DMS153 (cell line): ENCODE data around the gene PIAS2.
"Not testable (repeated sequence)": the region's sequence is repeated elsewhere in the genome, so short reads cannot be mapped to it uniquely, and the experiment has no call there.

Experiments
- DNase-seq: peaks from one replicate; lab custom pipeline; 2025; lab: John Stamatoyannopoulos, UW

Gene PIAS2

DNA sequence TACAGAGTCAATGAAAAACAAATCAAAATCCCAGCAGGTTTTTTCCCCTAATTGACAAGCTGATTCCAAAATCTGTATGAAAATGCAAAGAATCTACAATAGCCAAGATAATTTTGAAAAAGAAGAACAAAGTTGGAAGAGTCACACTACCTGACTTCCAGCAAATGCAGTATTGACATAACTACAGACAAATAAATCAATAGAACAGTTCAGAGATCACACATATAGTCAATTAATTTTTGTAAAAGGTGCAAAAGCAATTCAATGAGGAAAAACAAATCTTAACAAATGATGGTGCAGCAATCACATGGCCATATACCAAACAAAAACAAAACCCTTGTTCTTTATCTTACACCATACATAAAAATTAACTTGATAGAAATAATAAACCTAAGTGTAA is 85.9 kb downstream of the PIAS2 start:
- DNase-seq: no peak

DNA sequence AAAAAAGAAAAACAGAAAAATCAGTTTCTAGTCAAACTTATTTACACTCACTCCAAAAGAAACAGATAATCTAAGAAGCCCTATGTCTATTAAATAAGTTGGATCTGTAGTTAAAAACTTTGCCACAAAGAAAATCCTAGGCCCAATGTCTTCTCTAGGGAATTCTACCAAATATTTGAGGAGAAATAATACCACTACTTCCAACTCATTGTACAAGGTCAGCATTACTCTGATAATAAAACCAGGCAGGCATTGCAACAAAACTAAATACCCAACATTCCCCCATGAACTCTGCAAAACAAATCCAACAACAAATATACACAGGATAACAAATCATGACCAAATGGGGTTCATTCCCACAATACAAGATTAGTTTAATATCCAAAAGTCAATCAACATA is 86.7 kb downstream of the PIAS2 start:
- DNase-seq: no peak

DNA sequence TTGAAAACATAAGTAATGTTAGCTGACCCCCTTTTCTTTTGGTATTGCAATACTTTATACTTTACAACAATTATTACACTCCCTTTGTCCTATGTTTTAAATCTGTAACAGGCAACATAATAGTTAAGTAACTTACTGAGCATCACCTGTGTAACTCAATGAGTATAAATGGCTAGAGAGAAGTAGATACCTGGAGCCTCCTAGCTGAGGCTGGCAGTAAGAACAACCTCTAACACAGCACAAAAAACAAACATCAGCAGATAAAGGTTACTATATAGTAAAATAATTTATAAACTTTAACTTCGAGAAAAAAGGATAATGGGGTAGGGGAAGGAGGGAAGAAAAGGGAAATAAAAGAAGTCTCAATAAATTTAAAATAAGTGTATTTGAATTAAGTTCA is 87.4 kb downstream of the PIAS2 start:
- no peak for DNase-seq

DNA sequence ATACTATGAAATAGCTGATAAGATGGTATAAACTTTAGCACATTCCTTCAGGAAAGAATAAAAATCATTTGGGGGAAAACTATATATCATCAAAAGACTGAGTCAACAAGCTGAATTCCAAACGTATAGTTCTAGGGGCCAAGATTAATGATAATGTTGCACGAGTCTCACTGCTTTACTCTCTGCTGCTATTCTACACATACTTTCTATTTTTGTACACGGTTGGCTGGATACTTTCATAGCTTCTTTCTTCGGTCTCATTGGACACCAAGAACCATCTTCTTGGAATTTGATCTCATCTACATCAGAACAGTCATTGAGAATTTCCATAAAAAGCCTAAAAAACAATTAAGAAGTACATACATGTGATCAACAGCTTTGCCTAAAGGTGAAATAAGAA is 87.8 kb downstream of the PIAS2 start:
- no peak for DNase-seq

DNA sequence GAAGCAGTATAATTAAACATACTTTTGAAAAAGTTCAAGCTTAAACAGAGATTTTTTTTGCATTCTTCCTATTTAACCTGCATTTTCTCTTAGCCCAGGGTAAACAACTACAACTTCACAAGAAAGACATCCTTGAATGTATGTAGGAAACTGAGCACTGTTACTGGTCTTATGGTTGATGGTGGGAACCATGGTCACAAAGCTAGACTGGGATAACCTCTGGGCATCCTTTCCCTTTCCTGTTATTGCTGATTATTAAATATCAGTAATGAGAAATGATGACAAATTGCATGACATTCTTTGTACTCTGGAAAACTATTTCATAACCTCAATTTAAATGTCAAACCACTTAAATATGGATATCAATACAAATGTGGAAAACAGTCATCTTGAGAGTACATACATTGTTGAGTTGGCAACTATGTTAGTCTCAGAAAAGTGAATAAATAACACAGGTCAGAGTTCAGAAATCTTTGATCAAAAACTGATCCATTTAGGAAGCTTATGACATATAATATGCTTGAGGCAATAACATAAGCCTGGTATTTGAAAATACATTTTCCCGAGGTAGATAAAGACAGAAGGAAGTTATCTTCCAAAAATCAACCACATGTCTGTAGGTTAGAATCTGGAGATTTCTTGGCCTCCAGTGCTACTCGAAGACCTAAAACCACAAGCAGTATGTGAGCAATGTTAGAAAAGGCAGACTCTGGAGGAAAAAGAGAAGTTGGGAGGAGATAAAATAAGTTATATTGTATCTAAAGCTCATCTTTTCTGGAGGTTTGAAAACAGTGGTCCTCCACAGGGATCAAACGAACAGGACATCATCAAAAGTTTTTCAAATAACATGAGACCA is 95.2 kb downstream of the PIAS2 start:
- DNase-seq: no peak

DNA sequence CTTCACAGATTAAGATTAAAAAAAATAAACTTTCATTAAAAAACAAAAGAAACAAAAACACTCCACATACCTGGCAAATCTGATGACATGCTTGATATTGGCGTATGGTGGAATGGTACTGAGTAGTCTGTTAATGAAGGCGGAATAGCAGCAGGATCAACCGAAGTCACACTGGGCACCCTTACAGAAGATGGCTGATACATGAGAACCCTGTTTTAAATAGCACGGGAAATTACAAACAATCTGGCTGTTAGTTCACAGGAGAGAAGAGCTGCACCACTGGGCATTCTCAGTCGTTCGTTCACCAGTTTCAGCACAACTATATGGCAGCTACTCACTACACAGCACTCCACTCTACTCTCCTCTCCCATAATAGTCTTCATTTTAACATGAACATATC is 96.4 kb downstream of the PIAS2 start:
- DNase-seq: no peak

DNA sequence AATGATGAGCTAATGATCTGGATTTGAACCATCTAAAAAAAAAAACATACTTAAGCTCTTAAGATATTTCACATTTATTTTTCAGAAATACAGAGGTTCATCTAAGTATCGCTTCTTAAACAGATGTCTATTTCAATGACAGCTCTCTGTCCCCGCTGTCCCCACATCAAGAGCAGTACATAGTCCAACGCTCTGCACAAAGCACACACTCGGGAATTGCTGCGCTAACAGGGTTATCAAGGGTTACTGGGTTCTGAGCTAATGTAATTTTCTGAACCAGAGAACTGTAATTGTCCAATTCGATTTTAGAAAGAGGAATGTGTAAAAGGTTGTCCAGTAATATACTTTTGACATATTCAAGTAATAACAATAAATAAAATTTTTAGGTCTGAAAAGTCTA is 101.6 kb downstream of the PIAS2 start:
- DNase-seq: no peak

DNA sequence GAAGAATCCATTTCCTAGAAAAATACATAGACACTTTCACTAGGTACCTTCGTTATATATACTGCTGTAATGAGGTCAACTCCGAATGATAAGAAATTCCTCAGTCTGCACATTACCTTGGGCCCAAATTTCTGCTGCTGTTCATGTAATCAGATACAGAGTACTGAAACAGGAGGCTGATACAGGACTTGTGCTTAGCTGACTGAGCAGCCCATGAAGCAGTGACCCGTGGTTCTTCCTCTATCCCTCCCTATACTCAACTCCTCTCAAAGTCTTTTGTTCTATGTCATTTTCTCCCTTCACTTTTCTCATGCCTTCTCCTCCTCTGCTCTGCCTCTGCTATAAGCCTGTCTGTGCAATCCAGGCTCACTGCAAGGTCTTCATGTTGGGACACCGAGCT is 102.9 kb downstream of the PIAS2 start:
- no peak for DNase-seq

DNA sequence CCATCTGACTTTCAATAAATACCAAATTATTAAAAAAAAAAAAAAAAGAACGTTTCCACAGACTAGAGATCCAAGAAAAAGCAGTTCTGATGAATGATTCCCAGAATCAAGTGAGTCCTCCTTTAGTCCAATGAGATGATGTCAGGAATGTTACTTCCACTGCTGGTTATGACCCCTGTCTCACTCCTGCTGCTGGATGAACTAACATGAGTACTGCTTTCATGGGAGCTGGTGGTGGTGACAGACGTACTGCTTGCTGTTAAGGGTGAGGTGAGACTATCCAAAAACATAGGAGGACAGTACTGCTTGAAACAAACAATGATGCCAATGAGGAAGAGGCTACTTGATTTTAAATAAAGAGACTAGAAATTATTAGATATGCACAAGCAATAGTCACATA is 105.0 kb downstream of the PIAS2 start:
- DNase-seq: no peak

DNA sequence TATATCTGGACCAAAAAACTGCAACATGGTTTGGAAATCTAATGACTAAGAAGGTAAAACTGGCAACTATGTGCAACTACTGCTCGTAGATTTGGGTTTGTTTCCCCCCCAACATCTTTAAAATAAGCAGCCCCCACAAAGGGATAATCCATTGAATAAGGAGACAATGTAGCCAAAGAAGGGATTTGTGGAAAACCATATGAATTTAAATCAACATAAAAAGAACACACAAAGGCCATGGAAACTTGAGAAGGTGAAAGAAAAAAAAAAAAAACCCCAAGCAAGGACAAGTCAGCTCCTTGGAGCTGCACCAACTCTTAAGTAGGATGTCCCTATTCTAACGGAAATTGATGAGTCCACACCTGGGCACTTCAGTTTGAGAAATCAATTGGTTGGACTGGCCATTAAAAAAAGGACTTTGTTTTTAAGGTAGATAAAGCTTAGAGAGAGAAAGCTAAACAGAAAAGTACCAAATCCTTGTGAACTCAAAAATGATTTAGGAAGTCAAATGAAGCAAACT is 106.8 kb downstream of the PIAS2 start:
- DNase-seq: no peak

DNA sequence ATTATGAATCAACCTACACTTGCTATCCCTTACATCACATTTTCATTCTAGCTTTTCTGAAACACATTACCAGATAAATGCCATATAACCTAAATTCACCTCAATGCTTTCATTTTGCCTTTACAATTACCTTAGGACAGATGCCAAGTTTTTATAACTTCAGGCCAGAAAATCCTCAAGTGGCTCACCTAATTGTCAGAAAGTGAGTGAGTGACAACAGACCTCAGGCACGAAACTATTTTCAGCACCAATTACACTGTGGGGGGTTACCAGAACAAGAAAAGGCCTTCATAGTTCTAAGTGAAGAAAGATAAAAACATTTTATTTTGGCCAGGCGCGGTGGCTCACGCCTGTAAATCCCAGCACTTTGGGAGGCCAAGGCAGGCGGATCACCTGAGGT is 108.2 kb downstream of the PIAS2 start:
- DNase-seq: no peak

DNA sequence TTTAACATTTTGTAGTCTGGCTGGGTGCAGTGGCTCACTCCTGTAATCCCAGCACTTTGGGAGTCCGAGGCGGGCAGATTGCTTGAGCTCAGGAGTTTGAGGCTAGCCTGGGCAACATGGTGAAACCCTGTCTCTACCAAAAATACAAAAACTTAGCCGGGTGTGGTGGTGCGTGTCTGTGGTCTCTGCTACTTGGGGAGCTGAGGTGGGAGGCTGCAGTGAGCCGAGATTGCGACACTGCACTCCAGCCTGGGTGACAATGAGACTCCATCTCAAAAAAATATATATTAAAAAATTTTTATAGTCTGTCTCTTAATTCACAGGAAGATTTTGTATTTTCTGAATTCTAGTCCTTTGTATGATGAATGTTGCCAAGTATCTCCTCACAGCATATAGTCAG is 121.4 kb downstream of the PIAS2 start:
- DNase-seq: not testable (repeated sequence)

DNA sequence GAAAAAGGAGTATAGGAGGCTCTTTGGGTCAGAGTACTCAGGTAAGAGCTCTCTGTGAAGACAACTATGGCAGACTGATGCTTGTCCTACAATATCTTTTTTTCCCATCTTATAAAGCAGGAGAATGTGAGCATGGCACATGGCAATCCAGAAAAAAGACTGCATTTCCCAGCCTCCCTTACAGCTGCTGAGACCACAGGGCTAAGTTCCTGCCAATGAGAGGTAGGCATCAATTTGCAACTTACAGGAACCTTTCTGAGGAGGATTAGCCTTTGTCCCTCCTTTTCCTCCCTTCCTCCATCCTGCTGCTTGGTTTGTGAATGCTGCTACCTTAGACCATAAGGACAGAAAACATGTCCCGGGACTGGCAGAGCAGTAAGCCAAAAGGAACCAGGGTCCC is 122.7 kb downstream of the PIAS2 start:
- no peak for DNase-seq

DNA sequence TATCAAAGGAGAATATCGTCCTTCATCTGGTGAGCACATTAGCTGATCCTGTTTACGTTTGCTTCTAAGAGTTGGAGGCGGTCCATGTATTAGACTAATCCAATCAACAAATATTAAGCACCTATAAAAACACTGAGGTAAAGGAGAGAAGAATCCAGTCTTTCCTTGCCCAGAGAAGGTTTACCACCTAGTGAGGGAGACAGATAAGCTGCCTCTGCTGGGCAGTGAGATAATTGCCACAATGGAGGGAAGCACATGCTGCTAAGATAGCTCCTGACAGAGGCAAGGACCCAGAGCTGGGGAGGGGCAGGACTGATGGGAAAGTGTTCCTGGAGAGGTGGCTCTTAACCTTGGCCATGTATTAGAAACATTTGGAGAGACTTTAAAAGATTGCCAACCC is 123.7 kb downstream of the PIAS2 start:
- no peak for DNase-seq

DNA sequence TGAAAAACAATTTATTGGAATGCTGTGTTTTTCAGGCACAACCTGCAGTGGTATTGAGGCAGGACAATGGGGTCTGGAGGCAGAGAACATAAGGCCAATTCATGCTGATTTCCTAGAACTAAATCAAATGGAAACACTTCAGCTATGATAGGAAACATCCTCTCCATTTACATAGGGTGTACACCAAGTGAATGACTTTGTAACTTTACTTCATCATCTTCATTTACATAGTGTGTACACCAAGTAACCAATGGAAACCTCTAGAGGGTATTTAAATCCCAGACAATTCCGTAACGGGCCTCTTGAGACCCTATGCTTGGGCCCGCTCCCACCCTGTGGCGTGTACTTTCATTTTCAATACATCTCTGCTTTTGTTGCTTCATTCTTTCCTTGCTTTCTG is 128.2 kb downstream of the PIAS2 start:
- DNase-seq: no peak

DNA sequence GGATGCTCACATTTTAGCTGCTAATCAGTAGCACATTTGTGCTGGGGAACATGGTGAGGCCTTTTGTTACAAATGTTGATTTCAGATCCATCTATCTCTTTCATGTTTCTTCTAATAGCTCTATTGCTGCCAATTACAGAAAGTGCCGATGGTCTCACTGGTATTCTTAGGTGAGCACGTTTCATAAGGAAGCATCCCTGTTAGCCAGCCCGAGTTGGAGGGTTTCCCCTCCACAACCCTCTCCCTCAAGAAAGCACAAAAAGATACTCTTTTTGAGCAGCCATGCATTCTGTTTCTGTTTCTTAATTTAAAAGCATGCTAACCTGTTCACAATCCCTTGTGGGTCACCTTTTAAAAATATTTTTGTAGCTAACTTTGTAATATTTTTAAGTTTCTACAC is 129.6 kb downstream of the PIAS2 start:
- DNase-seq: no peak

DNA sequence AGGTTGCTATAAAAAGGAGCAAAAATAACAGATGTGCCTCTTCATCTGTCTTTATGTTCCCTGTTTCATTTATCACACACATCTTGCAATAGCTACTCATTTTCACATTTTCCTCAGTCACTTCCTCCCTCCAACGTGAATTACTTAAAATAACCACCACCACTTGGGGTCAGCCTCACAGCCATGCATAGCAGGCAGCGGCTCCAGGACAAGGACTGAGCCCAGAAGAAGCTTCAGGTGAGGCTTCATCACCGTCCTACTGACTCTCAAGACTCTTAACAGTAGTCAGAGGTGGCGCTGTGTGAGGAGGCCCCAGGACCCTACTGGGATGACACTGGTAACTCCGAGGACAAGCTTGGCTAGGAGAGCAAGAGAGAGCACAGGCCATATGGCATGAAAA is 144.9 kb downstream of the PIAS2 start:
- no peak for DNase-seq

DNA sequence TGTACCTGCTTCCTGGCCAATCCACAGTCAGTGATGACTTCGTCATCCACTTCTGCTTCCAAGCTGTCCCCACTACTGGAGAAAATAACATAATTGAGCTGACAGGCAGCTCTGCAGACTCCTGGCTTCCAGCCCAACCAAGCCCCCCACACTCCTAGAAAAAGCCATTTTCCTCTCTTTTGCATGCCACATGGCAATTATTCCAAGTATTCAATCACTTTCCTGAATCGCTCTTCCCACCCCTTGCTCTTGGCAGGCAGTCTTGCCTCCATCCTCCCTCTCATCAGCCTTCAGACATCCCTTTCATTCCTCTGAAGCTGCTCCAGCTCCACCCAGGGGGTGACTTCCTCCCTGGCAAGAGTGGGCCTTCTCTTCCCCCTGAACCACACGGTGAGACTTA is 146.2 kb downstream of the PIAS2 start:
- no peak for DNase-seq

DNA sequence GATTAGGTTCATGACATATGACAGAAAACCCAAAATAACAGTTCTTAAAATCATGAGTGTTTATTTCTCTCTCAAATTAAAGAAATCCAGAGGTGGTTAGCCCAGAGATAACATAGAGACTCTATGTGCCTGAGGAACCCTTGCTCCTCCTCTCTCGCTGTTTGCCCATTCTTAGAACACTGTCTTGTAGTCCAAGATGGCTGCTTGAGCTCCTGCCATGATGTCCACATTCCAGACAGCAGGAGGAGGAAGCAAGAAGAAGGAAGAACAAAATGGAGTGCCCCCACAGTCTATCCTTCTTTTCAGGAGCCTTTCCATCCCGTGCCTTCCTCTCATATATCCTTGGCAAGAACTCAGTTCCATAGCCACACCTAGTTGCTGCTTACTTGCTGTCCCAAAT is 146.6 kb downstream of the PIAS2 start:
- no peak for DNase-seq

DNA sequence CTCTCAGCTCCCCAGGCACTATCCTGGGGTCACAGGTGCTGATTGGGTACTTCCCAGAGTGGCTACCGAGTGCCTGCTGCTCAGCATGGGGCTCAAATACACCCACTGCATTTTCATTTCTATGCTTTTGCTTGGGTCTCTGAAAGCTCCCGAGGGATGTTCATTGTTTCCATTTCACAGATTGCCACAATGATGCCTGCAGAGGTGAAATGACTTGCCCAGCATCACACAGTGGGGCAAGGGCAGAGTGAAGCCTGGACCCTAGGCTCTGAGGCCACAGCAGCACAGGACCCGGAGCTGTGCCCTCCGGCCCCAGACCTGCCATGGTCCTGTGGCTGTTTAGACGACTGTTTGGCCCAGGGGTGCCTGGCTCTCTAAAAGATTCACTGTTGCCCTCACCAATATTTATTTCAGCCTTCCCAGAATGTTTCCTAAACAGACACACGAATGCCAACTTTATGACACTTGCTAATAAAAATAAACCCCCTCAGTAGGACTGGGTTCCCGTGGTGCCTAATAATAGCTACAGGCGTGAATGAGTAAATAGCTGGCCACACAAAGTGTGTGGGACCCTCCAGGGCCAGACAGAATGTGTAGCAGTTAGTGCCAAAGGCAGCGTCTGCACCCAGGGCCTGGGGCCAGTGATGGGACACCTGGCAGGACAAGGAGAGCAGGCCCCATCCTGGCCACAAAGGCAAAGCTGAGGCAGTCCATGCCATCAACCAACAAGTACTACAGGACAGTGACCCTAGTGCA is 149.0 kb downstream of the PIAS2 start:
- no peak for DNase-seq

DNA sequence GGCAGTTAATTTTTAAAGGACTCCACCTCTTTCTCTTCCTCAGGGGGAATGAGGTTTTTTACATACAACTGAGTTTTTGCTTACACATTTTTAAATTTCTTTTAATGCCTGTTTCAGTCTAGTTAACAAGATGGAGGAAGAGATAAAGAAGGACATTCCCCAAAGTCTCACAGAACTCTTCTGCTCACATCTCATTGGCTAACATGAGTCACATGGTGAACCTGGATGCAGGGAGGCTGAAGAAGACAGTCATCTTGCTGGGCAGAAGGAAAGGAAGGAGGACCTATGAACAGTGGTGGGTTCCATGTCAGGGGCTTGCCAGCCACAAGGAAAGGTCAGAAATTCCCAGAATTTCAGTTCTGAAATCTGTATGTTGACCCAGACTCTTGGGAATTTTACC is 150.1 kb downstream of the PIAS2 start:
- DNase-seq: no peak

DNA sequence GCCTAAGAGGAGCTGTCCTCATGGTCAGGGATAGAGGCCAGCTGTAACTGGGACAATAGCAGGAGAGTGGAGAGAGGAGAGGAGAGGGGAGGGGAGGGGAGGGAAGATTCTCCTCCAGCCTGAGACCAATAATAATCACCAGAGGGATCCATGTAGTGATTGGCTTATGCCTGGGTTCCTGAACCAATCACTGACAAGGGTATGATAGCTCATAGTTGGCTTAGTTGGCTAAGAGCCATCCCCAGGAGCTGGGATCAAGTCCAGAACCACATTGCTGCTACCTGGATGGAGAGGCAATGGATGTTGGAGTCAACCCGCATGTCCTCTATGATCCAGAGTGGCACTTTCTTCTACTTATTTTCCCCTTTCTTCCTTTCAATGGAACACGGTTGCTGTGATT is 152.7 kb downstream of the PIAS2 start:
- no peak for DNase-seq

DNA sequence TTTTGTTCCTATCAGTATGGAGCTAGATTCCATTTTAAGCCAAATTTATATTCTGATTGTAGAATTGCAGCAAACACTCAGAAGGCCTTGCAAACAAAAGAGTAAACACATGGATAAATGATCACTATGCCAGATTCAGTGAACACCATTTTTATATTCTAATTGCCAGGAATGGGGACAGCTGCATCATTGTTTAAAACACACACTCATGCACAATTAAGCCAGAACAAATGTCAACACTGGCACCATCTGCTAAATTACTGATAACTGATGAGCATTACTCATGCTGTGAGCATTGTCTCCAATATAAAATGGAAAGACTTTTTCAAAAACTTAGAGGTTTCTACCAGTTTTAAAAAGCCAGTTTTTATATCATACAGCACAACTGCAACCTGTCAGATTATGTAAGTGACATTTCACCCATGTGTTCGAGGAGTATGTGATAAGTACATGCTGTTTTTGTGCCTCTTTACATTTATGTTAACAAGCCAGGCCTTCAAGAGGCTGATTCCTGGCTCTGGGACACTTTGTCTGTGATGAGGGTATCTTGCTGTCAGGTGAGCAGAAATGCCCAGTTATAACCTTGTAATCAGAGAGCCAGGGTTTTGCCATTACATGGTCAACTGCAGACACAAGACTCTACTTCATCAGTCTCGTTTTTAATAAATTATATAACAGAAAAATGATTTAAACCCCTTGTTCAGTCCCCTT is 156.1 kb downstream of the PIAS2 start:
- peak; percentile 77 for DNase-seq
